ENCODE measurements around the gene PXMP4. TPM values are rescaled to one million over a fixed set of nuclear protein-coding genes. Genes with fewer than 3 reads are reported as not detected.

The PXMP4 gene
- total RNA-seq, 1 donor: 7.6 TPM

- no peak overlapping the region for H3K4me3 ChIP-seq (ENCODE audit: low read depth, low read length)
- no peak for DNase-seq (ENCODE audit: low read depth)
- no peak for TF ChIP-seq CTCF (IDR thresholded peaks at IDR 0.05; ENCODE audit: insufficient read depth, low read length)
Measured at GRCh38 chr20:33746325-33746998, 26.4 kb upstream of the PXMP4 start.

- no peak for DNase-seq (ENCODE audit: low read depth)
- TF ChIP-seq CTCF (IDR thresholded peaks at IDR 0.05; ENCODE audit: insufficient read depth, low read length): no peak
- H3K4me3 ChIP-seq (ENCODE audit: low read depth, low read length): no peak overlapping the region
Measured at GRCh38 chr20:33744773-33745385, 24.8 kb upstream of the PXMP4 start.

- DNase-seq (ENCODE audit: low read depth): no peak
- TF ChIP-seq CTCF (IDR thresholded peaks at IDR 0.05; ENCODE audit: insufficient read depth, low read length): no peak
- H3K4me3 ChIP-seq (ENCODE audit: low read depth, low read length): no peak overlapping the region
Measured at GRCh38 chr20:33744181-33744580, 24.1 kb upstream of the PXMP4 start.

GRCh38 chr20:33740189-33740588, 20.1 kb upstream of the PXMP4 start:
- no peak for TF ChIP-seq CTCF (IDR thresholded peaks at IDR 0.05; ENCODE audit: insufficient read depth, low read length)
- H3K4me3 ChIP-seq (ENCODE audit: low read depth, low read length): no peak overlapping the region
- DNase-seq (ENCODE audit: low read depth): no peak

- no peak overlapping the region for H3K4me3 ChIP-seq (ENCODE audit: low read depth, low read length)
- DNase-seq (ENCODE audit: low read depth): no peak
- no peak for TF ChIP-seq CTCF (IDR thresholded peaks at IDR 0.05; ENCODE audit: insufficient read depth, low read length)
Measured at GRCh38 chr20:33739493-33739892, 19.4 kb upstream of the PXMP4 start.

GRCh38 chr20:33736962-33737361, 16.9 kb upstream of the PXMP4 start:
- no peak for DNase-seq (ENCODE audit: low read depth)
- H3K4me3 ChIP-seq (ENCODE audit: low read depth, low read length): no peak overlapping the region
- TF ChIP-seq CTCF (IDR thresholded peaks at IDR 0.05; ENCODE audit: insufficient read depth, low read length): no peak
